ENCODE measurements around the gene WDR46. TPM values are rescaled to one million over a fixed set of nuclear protein-coding genes. Genes with fewer than 3 reads are reported as not detected.

Gene WDR46
- total RNA-seq, 1 experiment from 2014 or later: 90.6 TPM

GRCh38 chr6:33279257-33279695, 9.8 kb downstream of the WDR46 start (continued):
- no peak for TF ChIP-seq POLR2AphosphoS5 (IDR thresholded peaks at IDR 0.05; ENCODE audit: low read depth, low read length)
- no peak for TF ChIP-seq EZH2phosphoT487 (IDR thresholded peaks at IDR 0.05; ENCODE audit: borderline replicate concordance)
- TF ChIP-seq SRF (IDR thresholded peaks at IDR 0.05; ENCODE audit: low read depth): no peak
- no peak for TF ChIP-seq ZFX (IDR thresholded peaks at IDR 0.05)
- no peak for TF ChIP-seq EGR1 (IDR thresholded peaks at IDR 0.05; ENCODE audit: low read depth)
- TF ChIP-seq SP1 (IDR thresholded peaks at IDR 0.05; ENCODE audit: low read depth): no peak
- no peak for TF ChIP-seq TCF7L2 (IDR thresholded peaks at IDR 0.05; ENCODE audit: borderline replicate concordance, extremely low read depth, insufficient read depth, insufficient read length)
- TF ChIP-seq SIN3A (IDR thresholded peaks at IDR 0.05; ENCODE audit: low read depth): no peak
- TF ChIP-seq REST (IDR thresholded peaks at IDR 0.05; ENCODE audit: low read depth): no peak

GRCh38 chr6:33278810-33279209, 10.2 kb downstream of the WDR46 start:
- H3K9ac ChIP-seq (ENCODE audit: low read length): no peak overlapping the region
- intact Hi-C loops (cut with micrococcal nuclease): loop anchor here (1.0 kb wide), 1 partner anchor 66 kb away; no protein-coding TSS in a partner anchor
- RAD21 ChIA-PET (ENCODE audit: low non-redundant PET in 1 of 2, low total read pairs in 2 of 2, uncharacterized antibody in 2 of 2, unreplicated experiment in 2 of 2): no interaction called here
- CTCF ChIA-PET: interaction anchor here (1.2 to 1.3 kb wide), 2 partner anchors 10 to 128 kb away, joined by 3 to 5 read pairs; partner anchors contain the start of genes PFDN6 and WDR46
- BruUV-seq (replicated peaks): no TSS peak
- H3K36me3 ChIP-seq (ENCODE audit: control insufficient read depth in 1 of 2, insufficient read depth in 2 of 2, low read length in 2 of 2): peaks cover 25 to 51% of the 10 kb centered on the region in 2 experiments; a peak in 3 of 4 replicates
- no peak overlapping the region for H3K4me3 ChIP-seq (replicated peaks in 1 of 2; ENCODE audit: low read depth in 1 of 2, low read length in 2 of 2)
- H2AFZ ChIP-seq (ENCODE audit: low read depth, low read length, poor library complexity, severe bottlenecking): no peak overlapping the region
- H3K4me1 ChIP-seq (ENCODE audit: control insufficient read depth in 1 of 2, insufficient read depth in 2 of 2, low read length in 2 of 2): peaks cover 39 to 57% of the 10 kb centered on the region in 2 experiments
- POLR2A ChIA-PET: interaction anchor here (1.3 to 2.4 kb wide), 2 partner anchors 30 to 39 kb away, joined by 3 to 11 read pairs; no protein-coding TSS in a partner anchor
- DNase-seq (ENCODE audit: low read depth, low spot score) (no peak), ATAC-seq (no peak)
- TF ChIP-seq EZH2 (IDR thresholded peaks at IDR 0.05): no peak
- H3K4me2 ChIP-seq (ENCODE audit: low read length): no peak overlapping the region
- H3K9me2 ChIP-seq (ENCODE audit: insufficient read depth): no peaks in the 10 kb centered on the region
- peaks cover 27% of the 10 kb centered on the region for H3K79me2 ChIP-seq (ENCODE audit: insufficient read depth, low read length)
- H4K20me1 ChIP-seq (ENCODE audit: insufficient read depth): peaks cover 16% of the 10 kb centered on the region
- no peaks in the 10 kb centered on the region for H3K9me3 ChIP-seq (ENCODE audit: control insufficient read depth in 1 of 2, insufficient read depth in 1 of 2, low read depth in 1 of 2, low read length in 2 of 2)
- peak overlapping the region; percentile 82 for H3K27ac ChIP-seq (ENCODE audit: low read depth, low read length)
- no peaks in the 10 kb centered on the region for H3K27me3 ChIP-seq (ENCODE audit: insufficient read depth, low read length)

All from HCT116 (cell line).